IMR-90 (cell line): ENCODE measurements around the gene SGSM2. TPM values are rescaled to one million over a fixed set of nuclear protein-coding genes. Genes with fewer than 3 reads are reported as not detected.

Source experiments
- ATAC-seq: fragments of 200-7000 bp; cut with Tn5 transposase; 2 replicates; pipeline ENCODE4 v1.9.1; 2020; ENCODE audit warnings: low read depth, mild to moderate bottlenecking, moderate library complexity
- BruUV-seq: library from RNA; stranded (reverse); fragments of 400-500 nt; replicated peaks from 2 replicates; lab custom pipeline; 2021; lab: Mats Ljungman, UMichigan
- CTCF ChIA-PET: fragments of 300-600 bp; formaldehyde crosslinking; extraction: SDS; loops from one replicate; lab custom pipeline; 2021; ENCODE audit warnings: antibody characterized with exemption; lab: Yijun Ruan, JAX
- POLR2A ChIA-PET: fragments of 300-600 bp; sonication (Branson Sonifier 250); formaldehyde crosslinking; loops from one replicate; lab custom pipeline; 2022; ENCODE audit warnings: antibody characterized with exemption; ENCODE audit not compliant: unreplicated experiment; lab: Charles Lee
- DNase-seq: peaks from one replicate; pipeline ENCODE4 v3.0.0; 2013
- H2AFZ ChIP-seq: replicated peaks from 2 replicates; pipeline ENCODE3; 2013; ENCODE audit warnings: low read length, mild to moderate bottlenecking; ENCODE audit not compliant: poor library complexity
- H2AK5ac ChIP-seq: 2 replicates; pipeline ENCODE4 v1.6.1; 2013; ENCODE audit warnings: low read depth, low read length, inconsistent platforms
- H2AK9ac ChIP-seq: replicated peaks from 2 replicates; pipeline ENCODE3; 2013; ENCODE audit warnings: mild to moderate bottlenecking, low read depth, low read length, moderate library complexity; ENCODE audit not compliant: poor library complexity
- H2BK120ac ChIP-seq: 2 replicates; pipeline ENCODE4 v1.6.1; 2013; ENCODE audit warnings: low read depth, low read length, inconsistent platforms
- H2BK15ac ChIP-seq: 3 replicates; pipeline ENCODE4 v1.6.1; 2013; ENCODE audit warnings: low read depth, low read length, inconsistent platforms
- H2BK20ac ChIP-seq: 2 replicates; pipeline ENCODE4 v1.6.1; 2013; ENCODE audit warnings: low read depth, mild to moderate bottlenecking, inconsistent platforms, low read length, moderate library complexity
- H2BK5ac ChIP-seq: 2 replicates; pipeline ENCODE4 v1.6.1; 2013; ENCODE audit warnings: mild to moderate bottlenecking, low read depth, low read length, inconsistent platforms; ENCODE audit not compliant: poor library complexity, severe bottlenecking
- H3K14ac ChIP-seq: replicated peaks from 2 replicates; pipeline ENCODE4 v1.6.1; 2013; ENCODE audit warnings: low read depth, low read length, inconsistent platforms
- H3K18ac ChIP-seq: 2 replicates; pipeline ENCODE4 v1.6.1; 2013; ENCODE audit warnings: low read depth, low read length, control low read depth
- H3K23ac ChIP-seq: 2 replicates; pipeline ENCODE4 v1.6.1; 2013; ENCODE audit warnings: low read depth, low read length, inconsistent platforms
- H3K27ac ChIP-seq: 2 replicates; pipeline ENCODE4 v1.5.1; 2013; ENCODE audit warnings: mild to moderate bottlenecking, control low read depth, low read length; ENCODE audit not compliant: insufficient read depth
- H3K27me3 ChIP-seq: 2 replicates; pipeline ENCODE4 v1.6.1; 2013; ENCODE audit warnings: low read length; ENCODE audit not compliant: control insufficient read depth, insufficient read depth
- H3K36me3 ChIP-seq: 2 replicates; pipeline ENCODE4 v1.6.1; 2013; ENCODE audit warnings: low read length, mixed read lengths; ENCODE audit not compliant: control insufficient read depth, insufficient read depth
- H3K4ac ChIP-seq: 2 replicates; pipeline ENCODE4 v1.6.1; 2013; ENCODE audit warnings: low read depth, low read length, inconsistent platforms
- H3K4me1 ChIP-seq: 2 replicates; pipeline ENCODE4 v1.6.1; 2013; ENCODE audit warnings: low read length, mixed read lengths; ENCODE audit not compliant: control insufficient read depth, insufficient read depth
- H3K4me2 ChIP-seq: 2 replicates; pipeline ENCODE4 v1.6.1; 2013; ENCODE audit warnings: low read depth, mild to moderate bottlenecking, control low read depth, low read length, moderate library complexity
- H3K4me3 ChIP-seq: 2 replicates; pipeline ENCODE4 v1.5.1; 2013; ENCODE audit warnings: low read depth, mild to moderate bottlenecking, control low read depth, low read length, moderate library complexity; ENCODE audit not compliant: insufficient read depth
- H3K56ac ChIP-seq: 2 replicates; pipeline ENCODE4 v1.6.1; 2013; ENCODE audit warnings: low read length, inconsistent platforms; ENCODE audit not compliant: insufficient read depth; ENCODE audit errors: extremely low read depth
- H3K79me1 ChIP-seq, 2 experiments: 2 replicates each; pipeline ENCODE4 v1.6.1; 2013; ENCODE audit warnings: low read length in 2 of 2, inconsistent platforms in 1 of 2, low read depth in 1 of 2
- H3K9ac ChIP-seq: 2 replicates; pipeline ENCODE4 v1.6.1; 2013; ENCODE audit warnings: low read depth, low read length, control low read depth
- H3K9me1 ChIP-seq: 2 replicates; pipeline ENCODE4 v1.6.1; 2013; ENCODE audit warnings: low read length, inconsistent platforms; ENCODE audit not compliant: insufficient read depth
- H3K9me3 ChIP-seq: 2 replicates; pipeline ENCODE4 v1.6.1; 2013; ENCODE audit warnings: low read length; ENCODE audit not compliant: control insufficient read depth, insufficient read depth
- H4K20me1 ChIP-seq: 2 replicates; pipeline ENCODE4 v1.6.1; 2013; ENCODE audit warnings: low read length, inconsistent platforms; ENCODE audit not compliant: insufficient read depth
- H4K5ac ChIP-seq: 2 replicates; pipeline ENCODE4 v1.6.1; 2013; ENCODE audit warnings: mild to moderate bottlenecking, low read depth, low read length, control low read depth
- H4K8ac ChIP-seq, 2 experiments: 2 replicates each; pipeline ENCODE4 v1.6.1; 2013; ENCODE audit warnings: low read depth in 2 of 2, low read length in 2 of 2, control low read depth in 1 of 2, inconsistent platforms in 1 of 2
- H4K91ac ChIP-seq: 2 replicates; pipeline ENCODE4 v1.6.1; 2013; ENCODE audit warnings: low read depth, low read length, inconsistent platforms; ENCODE audit not compliant: insufficient read depth
- CEBPB ChIP-seq: IDR thresholded peaks from 2 replicates; pipeline ENCODE4 v1.6.1; 2012; ENCODE audit warnings: low read depth, low read length, improper control_type of control experiment
- CHD1 ChIP-seq: IDR thresholded peaks from 2 replicates; pipeline ENCODE4 v1.6.1; 2012; ENCODE audit warnings: low read depth, low read length, improper control_type of control experiment
- FOS ChIP-seq: fragments of 150-350 bp; IDR thresholded peaks from 2 replicates; pipeline ENCODE4 v1.6.1; 2016; ENCODE audit warnings: low read depth, low read length
- MAFK ChIP-seq: IDR thresholded peaks from 2 replicates; pipeline ENCODE4 v1.6.1; 2012; ENCODE audit warnings: low read depth, low read length, improper control_type of control experiment
- MAZ ChIP-seq: IDR thresholded peaks from 2 replicates; pipeline ENCODE4 v1.6.1; 2012; ENCODE audit warnings: low read depth, mild to moderate bottlenecking, low read length, improper control_type of control experiment, moderate library complexity, borderline replicate concordance
- MXI1 ChIP-seq: IDR thresholded peaks from 2 replicates; pipeline ENCODE4 v1.6.1; 2012; ENCODE audit warnings: low read depth, mild to moderate bottlenecking, low read length, moderate library complexity, borderline replicate concordance
- POLR2A ChIP-seq: IDR thresholded peaks from 2 replicates; pipeline ENCODE4 v1.6.1; 2012; ENCODE audit warnings: mild to moderate bottlenecking, low read depth, low read length
- RAD21 ChIP-seq: IDR thresholded peaks from 2 replicates; pipeline ENCODE4 v1.6.1; 2012; ENCODE audit warnings: low read length, improper control_type of control experiment
- RFX5 ChIP-seq: IDR thresholded peaks from 2 replicates; pipeline ENCODE4 v1.8.0; 2012; ENCODE audit warnings: low read depth, mild to moderate bottlenecking, low read length, moderate library complexity
- SMC3 ChIP-seq: fragments of 150-350 bp; IDR thresholded peaks from 2 replicates; pipeline ENCODE4 v1.6.1; 2016; ENCODE audit warnings: low read depth, mild to moderate bottlenecking, antibody characterized with exemption, low read length, moderate library complexity
- WGBS, 2 experiments: methylation state at CpG; one replicate each; pipeline versions ENCODE4 v1.1.5 to v1.1.7; 2013; ENCODE audit warnings: missing lambda C conversion rate in 2 of 2; ENCODE audit not compliant: insufficient read length in 1 of 2; ENCODE audit errors: extremely low coverage in 2 of 2; 5-methylcytosine and 5-hydroxymethylcytosine counted together
- dilution Hi-C: fragments of 300-500 bp; cut with HindIII; formaldehyde crosslinking; loops from one replicate; pipeline ENCODE4 v1.14.3; 2018; ENCODE audit warnings: low sequenced_read_pairs; ENCODE audit not compliant: unreplicated experiment
- in situ Hi-C: fragments of 300-500 bp; cut with MboI; formaldehyde crosslinking; loops from 3 replicates; pipeline ENCODE4 v1.14.3; 2019; ENCODE audit warnings: low sequenced_read_pairs, inconsistent platforms, mixed read lengths
- intact Hi-C: fragments of 100-400 bp; cut with micrococcal nuclease; formaldehyde crosslinking; loops from 2 replicates; pipeline ENCODE4 v1.10.0; 2022
- polyA plus RNA-seq, 3 experiments: library from polyadenylated mRNA; depleted of rRNA; stranded (reverse); fragments of >200 nt; gene quantifications; 2 replicates each; pipeline ENCODE4 v1.2.3, GENCODE V29; 2012; ENCODE audit warnings: low replicate concordance in 1 of 3
- total RNA-seq: library from RNA; depleted of rRNA; stranded (reverse); fragments of >200 nt; gene quantifications from 2 replicates; pipeline ENCODE4 v1.2.3, GENCODE V29; 2012
- TF ChIP-seq, protein P1 (sequence below): fragments of 150-350 bp; IDR thresholded peaks from 2 replicates; pipeline ENCODE4 v1.6.1; 2017; ENCODE audit warnings: mild to moderate bottlenecking, antibody characterized with exemption, low read length, low read depth
- TF ChIP-seq, protein P2 (sequence below): fragments of 150-350 bp; IDR thresholded peaks from 2 replicates; pipeline ENCODE4 v1.6.1; 2016; ENCODE audit warnings: low read depth, mild to moderate bottlenecking, low read length, moderate library complexity, borderline replicate concordance
- TF ChIP-seq, protein P3 (sequence below): conservative IDR thresholded peaks from 2 replicates; pipeline ENCODE4 v1.5.1; 2012; ENCODE audit warnings: mild to moderate bottlenecking, low read depth, low read length, improper control_type of control experiment

The SGSM2 gene
- total and polyA plus RNA-seq, 2 of the 4 experiments (the other 2 are of a cell fraction): 13.6 to 81.2 TPM

DNA sequence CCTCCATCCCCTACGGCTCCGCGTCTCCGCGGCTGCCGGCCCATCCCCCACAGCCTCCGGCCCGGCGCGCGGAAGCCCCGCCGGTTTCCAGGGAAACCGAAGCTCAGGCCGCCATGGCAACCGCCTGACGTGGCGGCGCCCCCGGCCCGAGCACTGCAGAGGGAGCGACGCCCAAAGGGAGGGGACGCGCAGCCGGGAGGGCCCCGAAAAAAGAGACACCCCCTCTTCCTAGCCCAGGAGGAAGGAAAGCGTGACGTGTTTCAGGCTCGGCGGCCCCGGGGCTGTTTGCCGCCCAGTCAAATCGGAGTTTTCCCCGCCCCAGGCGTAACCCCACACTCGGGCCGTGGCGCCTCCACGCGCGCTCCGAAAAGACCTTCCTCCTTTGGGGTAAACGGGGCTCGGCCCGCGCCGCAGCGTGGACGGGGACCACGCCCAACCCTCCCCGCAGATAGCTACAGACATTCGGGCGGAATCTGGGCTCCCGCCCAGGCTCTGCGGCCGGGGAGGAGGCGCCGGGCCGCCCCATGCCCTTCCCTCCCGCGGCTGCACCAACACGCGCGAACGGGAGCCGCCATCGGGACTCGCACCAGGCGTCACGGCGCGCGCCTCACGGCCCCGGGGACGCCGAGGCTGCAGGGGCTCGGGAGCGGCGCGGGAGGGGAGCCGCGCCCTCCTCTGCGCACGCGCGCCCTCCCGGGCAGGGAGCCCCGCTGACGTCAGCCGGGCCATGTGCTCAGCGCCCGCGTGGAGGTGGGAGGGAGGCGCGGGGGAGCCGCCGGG, 56.1 kb downstream of the SGSM2 start:
- intact Hi-C loops (no loop called here), dilution Hi-C loops (no loop called here), in situ Hi-C loops (no loop called here)
- Histone ChIP-seq H2BK15ac (peak overlapping the region; percentile 75; the same call in 2 of the 3 replicates), H4K20me1 (peaks cover 44% of the 10 kb centered on the region), H2BK20ac (no peak overlapping the region; the same call in 1 of the 2 replicates), H3K4me1 (peaks cover 38% of the 10 kb centered on the region), H3K9me1 (peaks cover 17% of the 10 kb centered on the region), H3K79me1 (peaks cover 22 to 76% of the 10 kb centered on the region in 2 experiments), H3K14ac (peak overlapping the region; percentile 95), H4K8ac (peak overlapping the region; percentile 81 to 90), H2AK9ac (peak overlapping the region; percentile 100), H3K4ac (peak overlapping the region; percentile 88), H3K4me2 (peak overlapping the region; percentile 93), H3K27ac (peak overlapping the region; percentile 98), H3K27me3 (no peaks in the 10 kb centered on the region), H2AK5ac (peak overlapping the region; percentile 92), H4K91ac (peak overlapping the region; percentile 97), H3K9ac (peak overlapping the region; percentile 81), H2AFZ (peak overlapping the region; percentile 91), H3K36me3 (peaks cover 2% of the 10 kb centered on the region; the same call in 1 of the 2 replicates), H3K56ac (peak overlapping the region; percentile 95), H3K18ac (peak overlapping the region; percentile 50; the same call in 1 of the 2 replicates), H4K5ac (peak overlapping the region; percentile 51), H3K4me3 (peak overlapping the region; percentile 61), H3K23ac (peak overlapping the region; percentile 90), H2BK5ac (peak overlapping the region; percentile 93), H2BK120ac (peak overlapping the region; percentile 88), H3K9me3 (no peaks in the 10 kb centered on the region)
- ATAC-seq: peak; percentile 27
- ChIA-PET CTCF (interaction anchor here (1.4 to 3.2 kb wide), 3 partner anchors 11 to 22 kb away, joined by 3 to 21 read pairs (median 6); no protein-coding TSS in a partner anchor), POLR2A (interaction anchor here (0.6 to 0.7 kb wide), 4 partner anchors 8 to 30 kb away, joined by 3 to 4 read pairs (median 3); no protein-coding TSS in a partner anchor)
- DNase-seq: peak; percentile 78
- 0% methylated on average over 8 of the region's 99 CpGs; no CpG with 5 or more reads in 1 of the 2 experiments for WGBS, 2 experiments
- BruUV-seq: no TSS peak
- TF ChIP-seq MXI1 (peak; percentile 69; the same call in 1 of the 2 replicates), RAD21 (no peak), CHD1 (peak; percentile 78; the same call in 1 of the 2 replicates), MAZ (peak; percentile 90; the same call in 1 of the 2 replicates), RFX5 (no peak), FOS (no peak), POLR2A (peak; percentile 68), SMC3 (no peak), CEBPB (no peak), MAFK (no peak)
- TF ChIP-seq, protein P1, sequence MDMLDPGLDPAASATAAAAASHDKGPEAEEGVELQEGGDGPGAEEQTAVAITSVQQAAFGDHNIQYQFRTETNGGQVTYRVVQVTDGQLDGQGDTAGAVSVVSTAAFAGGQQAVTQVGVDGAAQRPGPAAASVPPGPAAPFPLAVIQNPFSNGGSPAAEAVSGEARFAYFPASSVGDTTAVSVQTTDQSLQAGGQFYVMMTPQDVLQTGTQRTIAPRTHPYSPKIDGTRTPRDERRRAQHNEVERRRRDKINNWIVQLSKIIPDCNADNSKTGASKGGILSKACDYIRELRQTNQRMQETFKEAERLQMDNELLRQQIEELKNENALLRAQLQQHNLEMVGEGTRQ: peak; percentile 76
- TF ChIP-seq, protein P2, sequence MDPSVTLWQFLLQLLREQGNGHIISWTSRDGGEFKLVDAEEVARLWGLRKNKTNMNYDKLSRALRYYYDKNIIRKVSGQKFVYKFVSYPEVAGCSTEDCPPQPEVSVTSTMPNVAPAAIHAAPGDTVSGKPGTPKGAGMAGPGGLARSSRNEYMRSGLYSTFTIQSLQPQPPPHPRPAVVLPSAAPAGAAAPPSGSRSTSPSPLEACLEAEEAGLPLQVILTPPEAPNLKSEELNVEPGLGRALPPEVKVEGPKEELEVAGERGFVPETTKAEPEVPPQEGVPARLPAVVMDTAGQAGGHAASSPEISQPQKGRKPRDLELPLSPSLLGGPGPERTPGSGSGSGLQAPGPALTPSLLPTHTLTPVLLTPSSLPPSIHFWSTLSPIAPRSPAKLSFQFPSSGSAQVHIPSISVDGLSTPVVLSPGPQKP: no peak
- TF ChIP-seq, protein P3, sequence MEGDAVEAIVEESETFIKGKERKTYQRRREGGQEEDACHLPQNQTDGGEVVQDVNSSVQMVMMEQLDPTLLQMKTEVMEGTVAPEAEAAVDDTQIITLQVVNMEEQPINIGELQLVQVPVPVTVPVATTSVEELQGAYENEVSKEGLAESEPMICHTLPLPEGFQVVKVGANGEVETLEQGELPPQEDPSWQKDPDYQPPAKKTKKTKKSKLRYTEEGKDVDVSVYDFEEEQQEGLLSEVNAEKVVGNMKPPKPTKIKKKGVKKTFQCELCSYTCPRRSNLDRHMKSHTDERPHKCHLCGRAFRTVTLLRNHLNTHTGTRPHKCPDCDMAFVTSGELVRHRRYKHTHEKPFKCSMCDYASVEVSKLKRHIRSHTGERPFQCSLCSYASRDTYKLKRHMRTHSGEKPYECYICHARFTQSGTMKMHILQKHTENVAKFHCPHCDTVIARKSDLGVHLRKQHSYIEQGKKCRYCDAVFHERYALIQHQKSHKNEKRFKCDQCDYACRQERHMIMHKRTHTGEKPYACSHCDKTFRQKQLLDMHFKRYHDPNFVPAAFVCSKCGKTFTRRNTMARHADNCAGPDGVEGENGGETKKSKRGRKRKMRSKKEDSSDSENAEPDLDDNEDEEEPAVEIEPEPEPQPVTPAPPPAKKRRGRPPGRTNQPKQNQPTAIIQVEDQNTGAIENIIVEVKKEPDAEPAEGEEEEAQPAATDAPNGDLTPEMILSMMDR: no peak
